ENCODE data around the gene ZSWIM7.

The ZSWIM7 gene

GRCh38 chr17:15966879-15967248 lies 32.6 kb downstream of the ZSWIM7 start:
- Histone ChIP-seq H3K79me2 (ENCODE audit: control insufficient read depth, low read length) (no peaks in the 10 kb centered on the region), H4K20me1 (ENCODE audit: control insufficient read depth, insufficient read depth, low read depth, low read length) (no peaks in the 10 kb centered on the region), H3K4me1 (ENCODE audit: control insufficient read depth, low read length) (no peaks in the 10 kb centered on the region), H3K9me2 (replicated peaks; ENCODE audit: control insufficient read depth, low read length) (no peaks in the 10 kb centered on the region), H3K9me3 (ENCODE audit: control insufficient read depth, insufficient read depth, low read length) (no peaks in the 10 kb centered on the region), H3K4me2 (ENCODE audit: low read length) (no peak overlapping the region), H3K36me3 (ENCODE audit: control insufficient read depth, low read length) (no peaks in the 10 kb centered on the region), H3K4me3 (ENCODE audit: low read length) (no peak overlapping the region), H3F3A (ENCODE audit: control insufficient read depth, insufficient read depth) (no peaks in the 10 kb centered on the region), H3K27ac (ENCODE audit: low read depth, low read length) (no peak overlapping the region), H3K27me3 (ENCODE audit: control insufficient read depth, low read length) (peaks cover 14% of the 10 kb centered on the region)
- TF ChIP-seq EZH2phosphoT487 (IDR thresholded peaks at IDR 0.05; ENCODE audit: borderline replicate concordance, low read length): no peak
- TF ChIP-seq, protein P1, sequence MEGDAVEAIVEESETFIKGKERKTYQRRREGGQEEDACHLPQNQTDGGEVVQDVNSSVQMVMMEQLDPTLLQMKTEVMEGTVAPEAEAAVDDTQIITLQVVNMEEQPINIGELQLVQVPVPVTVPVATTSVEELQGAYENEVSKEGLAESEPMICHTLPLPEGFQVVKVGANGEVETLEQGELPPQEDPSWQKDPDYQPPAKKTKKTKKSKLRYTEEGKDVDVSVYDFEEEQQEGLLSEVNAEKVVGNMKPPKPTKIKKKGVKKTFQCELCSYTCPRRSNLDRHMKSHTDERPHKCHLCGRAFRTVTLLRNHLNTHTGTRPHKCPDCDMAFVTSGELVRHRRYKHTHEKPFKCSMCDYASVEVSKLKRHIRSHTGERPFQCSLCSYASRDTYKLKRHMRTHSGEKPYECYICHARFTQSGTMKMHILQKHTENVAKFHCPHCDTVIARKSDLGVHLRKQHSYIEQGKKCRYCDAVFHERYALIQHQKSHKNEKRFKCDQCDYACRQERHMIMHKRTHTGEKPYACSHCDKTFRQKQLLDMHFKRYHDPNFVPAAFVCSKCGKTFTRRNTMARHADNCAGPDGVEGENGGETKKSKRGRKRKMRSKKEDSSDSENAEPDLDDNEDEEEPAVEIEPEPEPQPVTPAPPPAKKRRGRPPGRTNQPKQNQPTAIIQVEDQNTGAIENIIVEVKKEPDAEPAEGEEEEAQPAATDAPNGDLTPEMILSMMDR (IDR thresholded peaks at IDR 0.05; ENCODE audit: low read depth, low read length, poor library complexity, severe bottlenecking): no peak

DNA sequence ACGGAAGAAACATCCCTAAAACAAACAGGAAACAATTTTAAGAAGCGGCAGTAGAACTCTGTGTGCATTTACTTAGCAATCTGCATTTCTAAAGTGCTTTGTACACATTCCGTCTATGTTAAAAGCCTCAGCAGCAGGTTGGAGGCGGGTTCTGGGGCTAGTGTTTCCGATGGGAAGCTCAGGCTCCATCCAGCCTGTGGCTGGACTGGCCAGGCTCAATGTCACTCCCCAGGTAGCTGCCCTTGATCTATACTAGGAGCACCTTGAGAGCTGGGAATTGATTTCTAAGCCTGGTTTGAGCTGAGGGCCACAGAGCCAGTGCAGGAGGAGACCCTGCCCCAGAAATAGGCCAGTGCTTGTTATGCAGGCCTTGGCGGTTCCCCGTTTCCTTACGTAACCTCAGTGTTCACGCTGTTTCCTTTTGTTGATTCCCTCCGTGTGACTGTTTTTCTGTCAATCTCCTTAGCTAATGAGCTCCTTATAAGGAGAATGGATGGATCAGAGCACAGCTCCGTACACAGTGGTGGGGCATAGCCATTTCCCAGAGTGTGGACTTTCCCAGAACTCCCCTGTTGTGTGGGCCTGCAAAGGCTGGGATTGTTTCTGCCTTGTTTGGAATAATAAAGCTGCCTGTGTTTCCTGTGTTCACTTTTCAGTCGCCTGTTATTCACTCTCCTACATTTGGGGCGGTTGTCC lies 33.2 kb downstream of the ZSWIM7 start:
- H3K9me2 ChIP-seq (replicated peaks; ENCODE audit: control insufficient read depth, low read length): no peaks in the 10 kb centered on the region
- H3K4me3 ChIP-seq (ENCODE audit: low read length): no peak overlapping the region
- no peaks in the 10 kb centered on the region for H4K20me1 ChIP-seq (ENCODE audit: control insufficient read depth, insufficient read depth, low read depth, low read length)
- H3K9me3 ChIP-seq (ENCODE audit: control insufficient read depth, insufficient read depth, low read length): no peaks in the 10 kb centered on the region
- no peak overlapping the region for H3K27ac ChIP-seq (ENCODE audit: low read depth, low read length)
- no peak overlapping the region for H3K4me2 ChIP-seq (ENCODE audit: low read length)
- H3K4me1 ChIP-seq (ENCODE audit: control insufficient read depth, low read length): no peaks in the 10 kb centered on the region
- TF ChIP-seq, protein P1 (IDR thresholded peaks at IDR 0.05; ENCODE audit: low read depth, low read length, poor library complexity, severe bottlenecking): no peak
- TF ChIP-seq EZH2phosphoT487 (IDR thresholded peaks at IDR 0.05; ENCODE audit: borderline replicate concordance, low read length): no peak
- no peaks in the 10 kb centered on the region for H3F3A ChIP-seq (ENCODE audit: control insufficient read depth, insufficient read depth)
- peaks cover 14% of the 10 kb centered on the region for H3K27me3 ChIP-seq (ENCODE audit: control insufficient read depth, low read length)
- no peaks in the 10 kb centered on the region for H3K36me3 ChIP-seq (ENCODE audit: control insufficient read depth, low read length)
- H3K79me2 ChIP-seq (ENCODE audit: control insufficient read depth, low read length): no peaks in the 10 kb centered on the region

- no peak overlapping the region for H3K4me3 ChIP-seq (ENCODE audit: low read length)
- H3K4me2 ChIP-seq (ENCODE audit: low read length): no peak overlapping the region
- H3K79me2 ChIP-seq (ENCODE audit: control insufficient read depth, low read length): no peaks in the 10 kb centered on the region
- H3F3A ChIP-seq (ENCODE audit: control insufficient read depth, insufficient read depth): no peaks in the 10 kb centered on the region
- TF ChIP-seq, protein P1 (IDR thresholded peaks at IDR 0.05; ENCODE audit: low read depth, low read length, poor library complexity, severe bottlenecking): no peak
- no peak for TF ChIP-seq EZH2phosphoT487 (IDR thresholded peaks at IDR 0.05; ENCODE audit: borderline replicate concordance, low read length)
- H4K20me1 ChIP-seq (ENCODE audit: control insufficient read depth, insufficient read depth, low read depth, low read length): no peaks in the 10 kb centered on the region
- H3K9me3 ChIP-seq (ENCODE audit: control insufficient read depth, insufficient read depth, low read length): no peaks in the 10 kb centered on the region
- no peaks in the 10 kb centered on the region for H3K9me2 ChIP-seq (replicated peaks; ENCODE audit: control insufficient read depth, low read length)
- peaks cover 14% of the 10 kb centered on the region for H3K27me3 ChIP-seq (ENCODE audit: control insufficient read depth, low read length)
- H3K4me1 ChIP-seq (ENCODE audit: control insufficient read depth, low read length): no peaks in the 10 kb centered on the region
- no peaks in the 10 kb centered on the region for H3K36me3 ChIP-seq (ENCODE audit: control insufficient read depth, low read length)
- no peak overlapping the region for H3K27ac ChIP-seq (ENCODE audit: low read depth, low read length)
These were observed 34.0 kb downstream of the ZSWIM7 start for GRCh38 chr17:15965528-15965927.

All from DOHH2 (cell line).